GM18861 (cell line): Measurements from ENCODE around the gene RFX3.
A peak's percentile ranks its signal among the peaks of the same experiment; 100 is the strongest.

ENCODE experiments used
- ATAC-seq: cut with Tn5 transposase; IDR thresholded peaks from one replicate; pipeline ENCODE4 v1.9.1; 2021; ENCODE audit not compliant: unreplicated experiment

RFX3 gene

GRCh38 chr9:3290231-3290840, 235.5 kb downstream of the RFX3 start:
- no peak for ATAC-seq

- ATAC-seq, result no peak
Observed at GRCh38 chr9:3288686-3289085, 237.1 kb downstream of the RFX3 start.

GRCh38 chr9:3285365-3286161, 240.2 kb downstream of the RFX3 start:
- ATAC-seq, result no peak

GRCh38 chr9:3282365-3282764, 243.4 kb downstream of the RFX3 start:
- no peak for ATAC-seq

GRCh38 chr9:3281399-3281798, 244.4 kb downstream of the RFX3 start:
- ATAC-seq, result peak; percentile 81

- ATAC-seq, result peak; percentile 49
Observed at GRCh38 chr9:3277200-3277599, 248.6 kb downstream of the RFX3 start.

GRCh38 chr9:3271581-3271980, 254.2 kb downstream of the RFX3 start:
- ATAC-seq, result no peak

- ATAC-seq, result no peak
Observed at GRCh38 chr9:3271157-3271556, 254.6 kb downstream of the RFX3 start.

- ATAC-seq, result no peak
Observed at GRCh38 chr9:3268223-3268622, 257.6 kb downstream of the RFX3 start.

- no peak for ATAC-seq
Observed at GRCh38 chr9:3263698-3264097, 262.1 kb downstream of the RFX3 start.

- no peak for ATAC-seq
Observed at GRCh38 chr9:3262826-3263529, 262.8 kb downstream of the RFX3 start.

- ATAC-seq, result no peak
Observed at GRCh38 chr9:3261484-3261883, 264.3 kb downstream of the RFX3 start.

GRCh38 chr9:3256571-3257330, 269.1 kb downstream of the RFX3 start:
- no peak for ATAC-seq

- ATAC-seq, result no peak
Observed at GRCh38 chr9:3251309-3251708, 274.5 kb downstream of the RFX3 start.

GRCh38 chr9:3250741-3251140, 275.1 kb downstream of the RFX3 start:
- ATAC-seq, result no peak

GRCh38 chr9:3247211-3247610, 278.6 kb downstream of the RFX3 start:
- ATAC-seq, result no peak

- no peak for ATAC-seq
Observed at GRCh38 chr9:3246241-3246640, 279.6 kb downstream of the RFX3 start.

- ATAC-seq, result peak; percentile 66
Observed at GRCh38 chr9:3244963-3245653, 280.7 kb downstream of the RFX3 start.

- ATAC-seq, result no peak
Observed at GRCh38 chr9:3243683-3244082, 282.1 kb downstream of the RFX3 start.

- ATAC-seq, result no peak
Observed at GRCh38 chr9:3241290-3241689, 284.5 kb downstream of the RFX3 start.
